Coronary artery (tissue), 2 donors: ENCODE results near the gene CASK.

Source experiments
- DNase-seq: peaks from one replicate; pipeline ENCODE4 v3.0.0-alpha.2; 2017; ENCODE audit warnings: low spot score
- H3K27ac ChIP-seq, 2 donors: fragments of 200-600 bp; sonication (generic); one replicate each; pipeline ENCODE4 v1.5.1; 2016 to 2019
- H3K4me3 ChIP-seq: fragments of 200-600 bp; sonication (generic); 2 replicates; pipeline ENCODE4 v1.5.1; 2016; ENCODE audit warnings: mild to moderate bottlenecking, moderate library complexity
- TF ChIP-seq, protein P1 (sequence below): fragments of 200-600 bp; sonication (generic); IDR thresholded peaks from one replicate; pipeline ENCODE4 v1.5.1; 2019; ENCODE audit warnings: antibody characterized with exemption

The CASK gene

DNA sequence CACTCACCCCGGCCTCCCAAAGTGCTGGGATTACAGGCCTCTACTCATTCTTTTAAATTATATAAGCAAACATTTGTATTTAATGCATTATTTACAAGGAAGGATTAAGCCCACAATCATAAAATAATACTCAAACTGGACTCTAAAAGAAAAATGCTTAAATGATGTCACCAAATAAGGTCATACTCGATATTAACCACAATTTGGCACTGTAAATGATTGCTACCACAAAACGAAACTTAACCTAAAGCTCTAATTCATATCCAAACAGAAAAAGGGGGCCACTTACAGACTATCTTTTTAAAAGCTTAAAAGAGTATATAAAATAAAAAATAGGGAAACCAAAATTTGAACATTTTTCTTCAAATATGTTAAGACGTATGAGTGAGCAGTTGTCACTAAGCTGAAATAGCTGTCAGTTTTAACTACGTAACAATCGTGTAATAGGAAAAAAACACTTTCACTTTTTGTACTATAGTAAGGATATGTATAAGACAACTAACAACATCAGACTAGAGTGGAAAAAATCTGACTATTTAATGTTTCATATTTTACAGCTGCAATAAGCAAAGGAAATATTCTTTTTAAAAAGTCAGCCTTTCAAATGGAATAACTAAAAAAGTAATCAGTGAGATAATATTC is 342.8 kb downstream of the CASK start:
- H3K27ac ChIP-seq = no peak overlapping the region
- peak overlapping the region; percentile 12 for H3K4me3 ChIP-seq
- TF ChIP-seq, protein P1, sequence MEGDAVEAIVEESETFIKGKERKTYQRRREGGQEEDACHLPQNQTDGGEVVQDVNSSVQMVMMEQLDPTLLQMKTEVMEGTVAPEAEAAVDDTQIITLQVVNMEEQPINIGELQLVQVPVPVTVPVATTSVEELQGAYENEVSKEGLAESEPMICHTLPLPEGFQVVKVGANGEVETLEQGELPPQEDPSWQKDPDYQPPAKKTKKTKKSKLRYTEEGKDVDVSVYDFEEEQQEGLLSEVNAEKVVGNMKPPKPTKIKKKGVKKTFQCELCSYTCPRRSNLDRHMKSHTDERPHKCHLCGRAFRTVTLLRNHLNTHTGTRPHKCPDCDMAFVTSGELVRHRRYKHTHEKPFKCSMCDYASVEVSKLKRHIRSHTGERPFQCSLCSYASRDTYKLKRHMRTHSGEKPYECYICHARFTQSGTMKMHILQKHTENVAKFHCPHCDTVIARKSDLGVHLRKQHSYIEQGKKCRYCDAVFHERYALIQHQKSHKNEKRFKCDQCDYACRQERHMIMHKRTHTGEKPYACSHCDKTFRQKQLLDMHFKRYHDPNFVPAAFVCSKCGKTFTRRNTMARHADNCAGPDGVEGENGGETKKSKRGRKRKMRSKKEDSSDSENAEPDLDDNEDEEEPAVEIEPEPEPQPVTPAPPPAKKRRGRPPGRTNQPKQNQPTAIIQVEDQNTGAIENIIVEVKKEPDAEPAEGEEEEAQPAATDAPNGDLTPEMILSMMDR = no peak
- no peak for DNase-seq

DNA sequence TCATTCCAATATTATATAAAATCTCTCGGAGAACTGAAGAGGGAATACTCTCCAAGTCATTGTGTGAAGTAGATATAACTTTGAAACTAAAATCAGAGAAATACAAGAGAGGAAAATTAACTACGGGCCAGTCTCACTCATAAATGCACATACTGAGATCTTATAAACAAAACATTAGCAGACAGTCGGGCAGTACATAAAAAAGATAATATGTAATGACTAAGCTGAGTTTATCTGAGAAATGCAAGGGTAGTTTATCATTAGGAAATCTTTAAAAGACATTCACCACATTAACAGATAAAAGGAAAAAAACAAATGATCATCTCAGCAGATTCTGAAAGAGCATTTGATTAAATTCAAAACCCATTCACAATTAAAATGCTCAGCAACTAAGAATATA is 359.5 kb downstream of the CASK start:
- no peak for DNase-seq
- H3K4me3 ChIP-seq = no peak overlapping the region
- H3K27ac ChIP-seq = peak overlapping the region in 1 of 2 donors; percentile 14
- TF ChIP-seq, protein P1 = no peak

DNA sequence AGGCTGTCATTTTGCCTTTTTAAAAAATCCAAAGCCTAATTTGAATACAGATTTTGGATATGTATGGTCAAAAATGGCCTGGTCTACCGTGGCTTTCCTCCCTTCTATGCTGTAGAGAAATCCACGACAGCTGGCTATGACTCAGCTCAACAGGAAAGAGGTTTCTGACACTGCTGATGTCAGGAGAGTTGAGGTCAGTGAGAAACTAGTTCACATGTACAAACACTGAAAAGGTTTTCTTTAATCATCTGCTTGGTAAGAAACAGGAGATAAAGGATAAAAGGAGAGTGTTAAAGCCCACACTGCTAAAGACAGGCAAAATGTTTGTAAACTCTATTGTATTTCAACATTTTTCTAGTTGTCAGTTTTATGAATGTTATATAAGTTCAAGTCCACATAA is 362.3 kb downstream of the CASK start:
- Histone ChIP-seq H3K27ac (peak overlapping the region; percentile 46 to 63), H3K4me3 (no peak overlapping the region)
- no peak for DNase-seq
- TF ChIP-seq, protein P1 = no peak

DNA sequence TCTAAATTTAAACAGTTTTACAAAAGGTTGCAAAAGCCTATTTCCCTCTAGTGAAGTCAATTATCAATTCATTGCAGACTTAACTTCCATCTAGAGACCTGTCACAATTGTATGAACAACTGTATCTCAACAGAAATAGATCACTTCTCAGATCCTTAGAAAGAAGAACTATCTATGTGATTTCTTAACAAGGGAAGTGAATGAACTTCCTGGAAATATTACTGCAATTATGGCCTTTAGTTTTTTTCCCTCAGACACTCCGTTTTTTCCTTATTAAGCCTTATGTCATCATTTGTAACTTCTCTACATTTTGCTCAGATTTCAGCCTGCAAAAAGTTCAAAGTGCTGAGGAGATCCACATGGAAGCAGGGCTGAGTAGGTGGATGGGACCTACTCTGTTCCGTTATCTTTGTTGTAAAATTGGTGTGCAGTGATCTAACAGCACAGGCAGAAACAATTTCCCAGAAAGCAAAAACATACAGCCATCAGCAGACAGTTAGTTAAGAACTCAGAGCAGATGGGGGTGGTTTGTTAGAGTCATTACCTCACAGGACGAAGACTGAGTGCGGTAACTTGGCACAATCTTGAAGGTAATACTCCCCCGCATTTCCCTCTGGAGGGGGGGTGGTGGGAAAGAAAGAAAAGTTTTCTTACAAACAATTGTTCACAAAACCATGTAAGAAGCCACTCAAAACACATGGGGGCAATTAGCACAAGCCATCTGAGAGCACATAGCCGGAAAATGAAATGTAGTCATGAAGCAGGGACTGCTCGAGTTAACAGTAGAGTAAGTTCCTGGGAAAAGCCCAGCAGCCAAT is 363.9 kb downstream of the CASK start:
- TF ChIP-seq, protein P1 = no peak
- H3K4me3 ChIP-seq = no peak overlapping the region
- peak overlapping the region; percentile 4 to 67 for H3K27ac ChIP-seq
- DNase-seq = no peak

DNA sequence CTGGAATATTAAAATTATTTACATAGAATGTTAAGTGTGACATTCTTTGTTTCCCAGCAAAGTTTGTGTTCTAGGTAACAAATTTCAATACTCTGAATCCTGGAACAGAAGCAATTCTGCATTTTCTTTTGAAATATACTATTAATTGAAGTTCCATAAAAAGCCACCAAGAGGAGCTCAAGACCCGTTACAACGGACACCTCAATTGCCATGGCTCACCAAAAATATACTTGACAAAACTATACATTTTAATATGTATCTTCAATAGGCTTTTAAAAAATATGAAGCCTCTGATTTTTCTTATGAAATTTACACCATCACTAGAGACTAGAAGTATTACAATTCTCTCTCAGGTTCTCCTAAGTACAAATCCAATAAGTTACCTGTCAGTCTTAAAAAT is 364.8 kb downstream of the CASK start:
- no peak for DNase-seq

DNA sequence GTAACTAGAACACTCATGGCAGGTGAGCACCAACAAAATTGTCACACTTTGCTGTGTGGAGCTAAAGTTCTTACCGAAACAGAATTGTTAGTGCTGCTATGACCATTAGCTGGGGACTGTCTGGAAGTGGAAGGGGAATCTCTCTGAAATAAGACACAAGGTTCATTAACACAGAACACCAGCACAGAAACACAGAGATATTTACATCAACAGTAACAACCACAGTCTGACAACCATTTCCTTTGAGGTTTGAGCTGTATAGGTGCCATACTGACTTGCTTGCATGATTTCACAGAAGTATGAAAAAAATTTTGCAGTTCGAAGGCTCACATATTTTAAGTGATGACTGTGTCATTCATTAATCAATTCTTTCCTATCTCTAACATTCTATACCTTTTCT is 366.4 kb downstream of the CASK start:
- DNase-seq = no peak

More for the DNA sequence above, 364.8 kb downstream of the CASK start:
- Histone ChIP-seq H3K27ac (no peak overlapping the region), H3K4me3 (no peak overlapping the region)
- TF ChIP-seq, protein P1 = peak; percentile 35

More for the DNA sequence above, 366.4 kb downstream of the CASK start:
- Histone ChIP-seq H3K4me3 (no peak overlapping the region), H3K27ac (no peak overlapping the region)
- TF ChIP-seq, protein P1 = no peak
